ENCODE data around the gene OAS2. TPM values are rescaled to one million over a fixed set of nuclear protein-coding genes. Genes with fewer than 3 reads are reported as not detected.
A peak's percentile ranks its signal among the peaks of the same experiment; 100 is the strongest.

OAS2 gene
- total RNA-seq, 1 experiment from 2014 or later: 5.8 TPM

GRCh38 chr12:112989806-112990205, 11.5 kb downstream of the OAS2 start:
- BruUV-seq (replicated peaks): no TSS peak
- H3K36me3 ChIP-seq (ENCODE audit: low read depth, low read length): no peaks in the 10 kb centered on the region; the same call in 1 of the 2 replicates
- ChIA-PET CTCF (no interaction called here), POLR2A (ENCODE audit: unreplicated experiment) (no interaction called here)
- no peak for TF ChIP-seq EZH2 (IDR thresholded peaks at IDR 0.05; ENCODE audit: low read length, unreplicated experiment)
- no peak for TF ChIP-seq EZH2phosphoT487 (IDR thresholded peaks at IDR 0.05; ENCODE audit: borderline replicate concordance, low read length)
- TF ChIP-seq CTCF (conservative IDR thresholded peaks at IDR 0.05; ENCODE audit: low read depth, low read length): no peak
- DNase-seq: no peak
- H4K20me1 ChIP-seq (ENCODE audit: low read length): no peaks in the 10 kb centered on the region
- H2AFZ ChIP-seq (ENCODE audit: low read length): no peak overlapping the region
- no peaks in the 10 kb centered on the region for H3K9me3 ChIP-seq (ENCODE audit: low read length)
- H3K27ac ChIP-seq (ENCODE audit: low read length): no peak overlapping the region
- H3K9me2 ChIP-seq (replicated peaks; ENCODE audit: low read length): no peaks in the 10 kb centered on the region
- H3K4me2 ChIP-seq (ENCODE audit: low read length): no peak overlapping the region
- H3K79me2 ChIP-seq (ENCODE audit: low read length): no peaks in the 10 kb centered on the region
- no peaks in the 10 kb centered on the region for H3F3A ChIP-seq (ENCODE audit: low read length, unreplicated experiment)
- intact Hi-C loops (cut with micrococcal nuclease): no loop called here
- peaks cover 7% of the 10 kb centered on the region; the same call in 1 of the 2 replicates for H3K4me1 ChIP-seq (ENCODE audit: insufficient read depth, low read length)
- no peak overlapping the region for H3K4me3 ChIP-seq (ENCODE audit: low read length)
- no peak for ATAC-seq
- H3K9ac ChIP-seq (ENCODE audit: low read length): no peak overlapping the region
- H3K27me3 ChIP-seq (ENCODE audit: low read length): no peaks in the 10 kb centered on the region

GRCh38 chr12:112992541-112993398, 14.5 kb downstream of the OAS2 start:
- H3K9me3 ChIP-seq (ENCODE audit: low read length): no peaks in the 10 kb centered on the region
- no peaks in the 10 kb centered on the region for H4K20me1 ChIP-seq (ENCODE audit: low read length)
- BruUV-seq (replicated peaks): no TSS peak
- no peaks in the 10 kb centered on the region for H3K27me3 ChIP-seq (ENCODE audit: low read length)
- ATAC-seq (peak; percentile 80), DNase-seq (peak; percentile 87)
- no peak overlapping the region for H3K27ac ChIP-seq (ENCODE audit: low read length)
- intact Hi-C loops (cut with micrococcal nuclease): loop anchor here (1.0 to 2.0 kb wide), 2 partner anchors 14 to 39 kb away; partner anchors contain the start of gene OAS2
- no peaks in the 10 kb centered on the region for H3K4me1 ChIP-seq (ENCODE audit: insufficient read depth, low read length)
- H3K9ac ChIP-seq (ENCODE audit: low read length): no peak overlapping the region
- H3K4me3 ChIP-seq (ENCODE audit: low read length): no peak overlapping the region
- H3K4me2 ChIP-seq (ENCODE audit: low read length): no peak overlapping the region
- no peak overlapping the region for H2AFZ ChIP-seq (ENCODE audit: low read length)
- H3F3A ChIP-seq (ENCODE audit: low read length, unreplicated experiment): no peaks in the 10 kb centered on the region
- H3K9me2 ChIP-seq (replicated peaks; ENCODE audit: low read length): no peaks in the 10 kb centered on the region
- ChIA-PET POLR2A (ENCODE audit: unreplicated experiment) (interaction anchor here (0.6 to 1.0 kb wide), 2 partner anchors 14 to 402 kb away, joined by 3 to 5 read pairs; partner anchors contain the start of gene OAS2), CTCF (interaction anchor here (0.5 to 2.0 kb wide), 26 partner anchors 9 to 1459 kb away, joined by 3 to 24 read pairs (median 5); partner anchors contain the start of genes OAS1 and OAS2)
- H3K36me3 ChIP-seq (ENCODE audit: low read depth, low read length): no peaks in the 10 kb centered on the region; the same call in 1 of the 2 replicates
- H3K79me2 ChIP-seq (ENCODE audit: low read length): no peaks in the 10 kb centered on the region
- TF ChIP-seq EZH2 (IDR thresholded peaks at IDR 0.05; ENCODE audit: low read length, unreplicated experiment) (no peak), CTCF (conservative IDR thresholded peaks at IDR 0.05; ENCODE audit: low read depth, low read length) (peak; percentile 100)

- Histone ChIP-seq H4K20me1 (ENCODE audit: low read length) (no peaks in the 10 kb centered on the region), H2AFZ (ENCODE audit: low read length) (no peak overlapping the region), H3K79me2 (ENCODE audit: low read length) (no peaks in the 10 kb centered on the region), H3K9ac (ENCODE audit: low read length) (no peak overlapping the region), H3K4me2 (ENCODE audit: low read length) (no peak overlapping the region), H3K4me1 (ENCODE audit: insufficient read depth, low read length) (no peaks in the 10 kb centered on the region), H3K36me3 (ENCODE audit: low read depth, low read length) (no peaks in the 10 kb centered on the region; the same call in 1 of the 2 replicates), H3K27me3 (ENCODE audit: low read length) (no peaks in the 10 kb centered on the region), H3K27ac (ENCODE audit: low read length) (no peak overlapping the region), H3K9me3 (ENCODE audit: low read length) (no peaks in the 10 kb centered on the region), H3K4me3 (ENCODE audit: low read length) (no peak overlapping the region), H3K9me2 (replicated peaks; ENCODE audit: low read length) (no peaks in the 10 kb centered on the region), H3F3A (ENCODE audit: low read length, unreplicated experiment) (no peaks in the 10 kb centered on the region)
- ChIA-PET CTCF (no interaction called here), POLR2A (ENCODE audit: unreplicated experiment) (no interaction called here)
- ATAC-seq (no peak), DNase-seq (no peak)
- intact Hi-C loops (cut with micrococcal nuclease): no loop called here
- TF ChIP-seq EZH2phosphoT487 (IDR thresholded peaks at IDR 0.05; ENCODE audit: borderline replicate concordance, low read length) (no peak), CTCF (conservative IDR thresholded peaks at IDR 0.05; ENCODE audit: low read depth, low read length) (no peak), EZH2 (IDR thresholded peaks at IDR 0.05; ENCODE audit: low read length, unreplicated experiment) (no peak)
- no TSS peak for BruUV-seq (replicated peaks)
These were observed 16.7 kb downstream of the OAS2 start for GRCh38 chr12:112995008-112995407.
